Spleen (tissue), 7 donors: Measurements from ENCODE around the gene DUS4L.

Source experiments
- CTCF ChIP-seq, 11 experiments: fragments of 200-600 bp in 7 of 11; fragments of 450-650 bp in 4 of 11; sonication (generic) in 4 of 11; IDR thresholded peaks in 8 of 11; conservative IDR thresholded peaks in 3 of 11; 1 replicate in 7 of 11; 2 replicates in 4 of 11; pipeline versions ENCODE4 v1.4.0 to v1.8.0; 2016 to 2021; ENCODE audit warnings: antibody characterized with exemption in 11 of 11, inconsistent platforms in 4 of 11, mild to moderate bottlenecking in 1 of 11
- POLR2A ChIP-seq, 3 donors: fragments of 450-650 bp; IDR thresholded peaks; one replicate each; pipeline ENCODE4 v1.5.1; 2017; ENCODE audit warnings: antibody characterized with exemption in 3 of 3, mild to moderate bottlenecking in 1 of 3
- POLR2AphosphoS5 ChIP-seq, 3 donors: sonication (generic); formaldehyde crosslinking; IDR thresholded peaks; one replicate each; pipeline ENCODE4 v1.5.1; 2017; ENCODE audit warnings: antibody characterized with exemption in 3 of 3
- donor health status: DM: no; HTN: no; CAD: no; lungs with moderate emphysema.
- donor health status: DM: no; HTN: no; CAD: no.
- donor health status: DM: no; HTN: no; CAD: no.

- TF ChIP-seq POLR2A (IDR thresholded peaks at IDR 0.05), result no peak
- no peak for TF ChIP-seq POLR2AphosphoS5 (IDR thresholded peaks at IDR 0.05)
- TF ChIP-seq CTCF (IDR thresholded peaks at IDR 0.05 in 8 of 11, conservative IDR thresholded peaks at IDR 0.05 in 3 of 11), result no peak
Observed at GRCh38 chr7:107559864-107560263, 3.9 kb upstream of the DUS4L start.
